Activated naive CD4-positive, alpha-beta T cell treated with anti-CD3 and anti-CD28 coated beads for 36 hours (primary cell): ENCODE results near the gene ERC2. TPM values are rescaled to one million over a fixed set of nuclear protein-coding genes. Genes with fewer than 3 reads are reported as not detected.
"Not testable (repeated sequence)": the region's sequence is repeated elsewhere in the genome, so short reads cannot be mapped to it uniquely, and the experiment has no call there.

Experiments
- CTCF ChIA-PET: fragments of 350-600 bp; sonication (Branson Sonifier 250); formaldehyde crosslinking; loops from one replicate; lab custom pipeline; 2021; ENCODE audit warnings: antibody characterized with exemption; lab: Charles Lee
- DNase-seq: peaks from one replicate; pipeline ENCODE4 v3.0.0-alpha.2; 2020
- H3K27ac Mint-ChIP-seq: one replicate; pipeline ENCODE4 v1.8.0; 2021; ENCODE audit warnings: mild to moderate bottlenecking, mixed read lengths
- H3K27me3 Mint-ChIP-seq: one replicate; pipeline ENCODE4 v1.8.0; 2021; ENCODE audit warnings: low read depth, mixed read lengths
- H3K36me3 Mint-ChIP-seq: one replicate; pipeline ENCODE4 v1.8.0; 2021; ENCODE audit warnings: low read depth, mixed read lengths
- H3K4me1 Mint-ChIP-seq: one replicate; pipeline ENCODE4 v1.8.0; 2021; ENCODE audit warnings: low read depth, mixed read lengths
- H3K4me3 Mint-ChIP-seq: one replicate; pipeline ENCODE4 v1.8.0; 2021; ENCODE audit warnings: mild to moderate bottlenecking, moderate library complexity, mixed read lengths
- H3K9me3 Mint-ChIP-seq: one replicate; pipeline ENCODE4 v1.8.0; 2021; ENCODE audit warnings: mixed read lengths
- intact Hi-C: fragments of 100-400 bp; cut with micrococcal nuclease; formaldehyde crosslinking; loops from one replicate; pipeline ENCODE4 v1.15.1; 2023
- total RNA-seq, 2 experiments: library from RNA; stranded (reverse); gene quantifications; one replicate each; pipeline ENCODE4 v1.2.3, GENCODE V29; 2021

Gene ERC2
- total RNA-seq, 2 experiments from 2014 or later = 0.12 TPM; not detected in 1

DNA sequence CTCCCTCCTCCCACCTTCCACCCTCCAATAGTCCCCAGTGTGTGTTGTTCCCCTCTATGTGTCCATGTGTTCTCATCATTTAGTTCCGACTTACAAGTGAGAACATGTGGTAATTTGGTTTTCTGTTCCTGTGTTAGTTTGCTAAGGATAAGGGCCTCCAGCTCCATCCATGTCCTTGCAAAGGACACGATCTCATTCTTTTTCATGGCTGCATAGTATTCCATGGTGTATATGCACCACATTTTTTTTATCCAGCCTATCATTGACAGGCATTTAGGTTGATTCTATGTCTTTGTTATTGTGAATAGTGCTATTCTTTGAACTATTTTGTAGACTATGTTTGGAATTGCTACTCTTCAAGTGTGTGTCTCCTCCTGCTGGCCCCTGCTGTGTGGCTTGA, 206.4 kb downstream of the ERC2 start:
- H3K27ac Mint-ChIP-seq, intact Hi-C loops, H3K36me3 Mint-ChIP-seq, DNase-seq, H3K4me1 Mint-ChIP-seq, H3K9me3 Mint-ChIP-seq, H3K4me3 Mint-ChIP-seq: not testable (repeated sequence)
- CTCF ChIA-PET = interaction anchor here (2.5 kb wide), 1 partner anchor 11 kb away, joined by 8 read pairs; no protein-coding TSS in a partner anchor
- H3K27me3 Mint-ChIP-seq = peaks cover 25% of the 10 kb centered on the region

DNA sequence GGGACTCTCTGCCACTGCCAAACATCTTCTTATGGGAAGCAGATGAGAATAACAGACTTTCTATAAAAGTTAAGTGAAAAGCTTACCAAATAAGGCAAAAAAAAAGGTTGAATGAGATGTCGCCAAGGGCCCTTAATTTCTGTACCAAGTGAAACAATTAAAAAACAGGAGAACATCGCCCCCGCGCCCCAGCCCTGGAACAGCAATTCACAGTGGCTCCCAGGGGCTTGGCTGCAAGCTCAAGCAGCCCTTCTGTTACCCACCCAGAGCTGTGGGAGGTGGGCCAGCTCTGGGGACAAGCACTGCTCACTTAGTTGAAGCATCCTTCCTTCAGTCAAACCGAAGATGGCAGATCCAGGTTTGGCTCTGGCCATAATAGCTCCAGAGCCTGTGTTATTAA, 208.0 kb downstream of the ERC2 start:
- Mint-ChIP-seq H3K27ac (no peak overlapping the region), H3K36me3 (no peaks in the 10 kb centered on the region), H3K27me3 (peaks cover 21% of the 10 kb centered on the region), H3K9me3 (no peaks in the 10 kb centered on the region), H3K4me1 (no peaks in the 10 kb centered on the region), H3K4me3 (no peak overlapping the region)
- no peak for DNase-seq
- intact Hi-C loops = no loop called here
- CTCF ChIA-PET = interaction anchor here (1.3 to 2.5 kb wide), 2 partner anchors 9 to 16 kb away, joined by 3 to 8 read pairs; no protein-coding TSS in a partner anchor

DNA sequence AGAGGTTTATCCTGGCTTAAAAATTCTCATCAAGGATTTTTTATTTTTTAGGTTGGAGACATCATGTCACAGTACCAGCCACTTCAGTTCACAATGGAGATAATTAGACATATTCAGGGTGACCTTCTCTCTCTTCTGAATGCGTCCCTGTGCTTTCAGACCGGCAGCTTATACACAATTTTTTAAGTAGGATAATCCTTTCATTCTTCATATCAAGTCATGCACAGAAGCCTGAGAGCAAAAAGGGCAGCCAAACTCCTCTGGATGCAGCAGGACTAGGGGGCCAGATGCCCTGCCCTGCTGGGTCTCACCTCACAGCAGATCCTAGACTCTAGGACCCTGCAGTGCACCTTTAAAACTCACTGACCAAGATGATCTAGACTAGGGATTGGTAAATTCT, 210.4 kb downstream of the ERC2 start:
- CTCF ChIA-PET = no interaction called here

GRCh38 chr3:56254835-56255234, 213.4 kb downstream of the ERC2 start:
- CTCF ChIA-PET = no interaction called here
- intact Hi-C loops = loop anchor here (5.0 kb wide), 1 partner anchor 1828 kb away; no protein-coding TSS in a partner anchor

More for the DNA sequence above, 210.4 kb downstream of the ERC2 start:
- Mint-ChIP-seq H3K27ac (no peak overlapping the region), H3K4me1 (no peaks in the 10 kb centered on the region), H3K27me3 (peaks cover 19% of the 10 kb centered on the region), H3K9me3 (no peaks in the 10 kb centered on the region), H3K4me3 (no peak overlapping the region), H3K36me3 (no peaks in the 10 kb centered on the region)
- intact Hi-C loops = no loop called here
- no peak for DNase-seq

DNA sequence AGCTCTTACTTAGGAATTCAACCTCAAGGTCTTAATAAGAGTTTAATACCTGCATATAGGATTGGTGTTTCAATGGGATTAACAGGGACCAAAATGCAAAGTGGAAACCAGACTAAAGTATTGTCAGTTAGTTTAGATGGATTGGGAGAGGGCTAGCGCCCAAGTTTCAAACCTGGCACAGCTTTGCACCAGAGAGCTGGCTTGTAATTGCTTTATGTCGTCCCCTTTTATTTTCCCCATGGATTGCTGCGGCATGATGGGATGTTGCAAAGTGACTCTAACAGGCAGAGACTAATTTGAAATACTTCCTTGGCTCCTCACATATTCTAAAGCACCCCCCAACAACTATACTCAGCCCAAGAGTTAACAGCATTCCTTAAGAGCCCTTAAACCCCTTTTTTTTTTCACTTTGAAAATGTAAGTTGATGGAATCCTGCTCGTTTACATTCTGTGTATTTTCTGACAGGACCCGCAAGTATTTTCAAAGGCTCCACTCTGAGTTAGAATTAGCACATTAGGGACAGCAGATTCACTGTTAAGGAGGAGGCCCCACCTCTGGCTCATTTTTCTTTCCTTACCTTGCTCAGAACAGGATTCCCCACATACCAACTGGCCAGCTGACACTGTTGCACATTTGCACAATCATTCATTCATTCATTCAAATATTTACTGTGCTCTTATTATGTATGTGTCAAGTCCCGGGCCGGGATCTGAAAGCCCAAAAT, 214.2 kb downstream of the ERC2 start:
- intact Hi-C loops = loop anchor here (5.0 kb wide), 1 partner anchor 1827 kb away; no protein-coding TSS in a partner anchor

More at GRCh38 chr3:56254835-56255234, 213.4 kb downstream of the ERC2 start:
- H3K4me1 Mint-ChIP-seq = no peaks in the 10 kb centered on the region
- H3K9me3 Mint-ChIP-seq = no peaks in the 10 kb centered on the region
- H3K27ac Mint-ChIP-seq = no peak overlapping the region
- peaks cover 8% of the 10 kb centered on the region for H3K27me3 Mint-ChIP-seq
- no peak overlapping the region for H3K4me3 Mint-ChIP-seq
- DNase-seq = no peak
- H3K36me3 Mint-ChIP-seq = no peaks in the 10 kb centered on the region

DNA sequence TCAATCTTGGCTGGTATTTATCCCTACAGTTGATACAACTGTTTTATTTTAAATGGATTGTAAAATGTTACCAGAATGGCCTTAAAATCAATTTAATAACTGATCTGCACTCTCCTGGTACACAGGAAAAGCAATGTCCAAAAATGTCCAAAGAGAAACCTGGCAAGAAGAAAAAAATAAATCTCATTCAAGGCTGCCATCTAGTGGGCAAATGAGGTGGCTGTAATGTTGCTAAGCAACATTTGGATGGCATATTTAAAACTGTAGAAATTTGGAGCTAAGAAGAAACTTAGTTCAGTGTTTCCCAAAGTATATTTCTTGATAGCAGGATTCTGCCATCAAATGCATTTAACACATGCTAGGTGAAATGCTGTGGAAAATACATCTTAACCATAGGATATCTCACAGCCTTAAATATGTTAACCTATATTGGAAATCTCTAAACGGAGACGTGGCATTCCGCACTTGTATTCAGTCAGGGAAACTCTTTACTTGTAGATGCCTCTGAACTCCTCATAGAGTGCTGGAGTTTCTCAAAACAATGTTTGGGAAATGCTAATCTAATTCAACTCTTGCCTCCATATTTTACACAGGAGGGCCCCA, 216.8 kb downstream of the ERC2 start:
- Mint-ChIP-seq H3K27me3 (peaks cover 5% of the 10 kb centered on the region), H3K9me3 (no peaks in the 10 kb centered on the region), H3K4me1 (no peaks in the 10 kb centered on the region), H3K4me3 (no peak overlapping the region), H3K27ac (no peak overlapping the region), H3K36me3 (no peaks in the 10 kb centered on the region)
- intact Hi-C loops = loop anchor here (2.0 to 5.0 kb wide), 2 partner anchors 767 to 1824 kb away; no protein-coding TSS in a partner anchor
- CTCF ChIA-PET = interaction anchor here (0.5 to 1.7 kb wide), 14 partner anchors 9 to 1662 kb away, joined by 3 to 8 read pairs (median 3); no protein-coding TSS in a partner anchor
- peak; percentile 35 for DNase-seq

More for the DNA sequence above, 214.2 kb downstream of the ERC2 start:
- Mint-ChIP-seq H3K36me3 (no peaks in the 10 kb centered on the region), H3K9me3 (no peaks in the 10 kb centered on the region), H3K27ac (no peak overlapping the region), H3K4me1 (no peaks in the 10 kb centered on the region), H3K27me3 (peaks cover 8% of the 10 kb centered on the region), H3K4me3 (no peak overlapping the region)
- no peak for DNase-seq
- CTCF ChIA-PET = interaction anchor here (1.0 kb wide), 1 partner anchor 356 kb away, joined by 3 read pairs; no protein-coding TSS in a partner anchor

DNA sequence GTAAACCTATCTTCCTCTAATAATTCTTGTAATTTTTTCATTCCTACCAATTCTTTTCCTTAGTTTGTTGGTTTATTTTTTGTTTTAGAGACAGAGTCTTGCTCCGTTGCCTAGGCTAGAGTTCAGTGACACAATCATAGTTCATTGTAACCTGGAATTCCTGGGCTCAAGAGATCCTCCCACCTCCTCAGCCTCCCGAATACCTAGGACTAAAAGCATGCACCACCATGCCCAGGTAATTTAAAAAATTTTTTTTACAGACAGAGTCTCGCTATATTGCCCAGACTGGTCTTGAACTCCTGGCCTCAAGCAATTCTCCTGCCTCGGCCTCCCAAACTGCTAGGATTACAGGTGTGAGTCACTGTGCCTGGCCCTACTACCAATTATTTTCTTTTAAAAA, 220.2 kb downstream of the ERC2 start:
- Mint-ChIP-seq H3K27me3 (peaks cover 5% of the 10 kb centered on the region), H3K4me3 (no peak overlapping the region), H3K4me1 (no peaks in the 10 kb centered on the region), H3K9me3 (no peaks in the 10 kb centered on the region), H3K36me3 (no peaks in the 10 kb centered on the region), H3K27ac (no peak overlapping the region)
- intact Hi-C loops = no loop called here
- CTCF ChIA-PET = no interaction called here
- no peak for DNase-seq

DNA sequence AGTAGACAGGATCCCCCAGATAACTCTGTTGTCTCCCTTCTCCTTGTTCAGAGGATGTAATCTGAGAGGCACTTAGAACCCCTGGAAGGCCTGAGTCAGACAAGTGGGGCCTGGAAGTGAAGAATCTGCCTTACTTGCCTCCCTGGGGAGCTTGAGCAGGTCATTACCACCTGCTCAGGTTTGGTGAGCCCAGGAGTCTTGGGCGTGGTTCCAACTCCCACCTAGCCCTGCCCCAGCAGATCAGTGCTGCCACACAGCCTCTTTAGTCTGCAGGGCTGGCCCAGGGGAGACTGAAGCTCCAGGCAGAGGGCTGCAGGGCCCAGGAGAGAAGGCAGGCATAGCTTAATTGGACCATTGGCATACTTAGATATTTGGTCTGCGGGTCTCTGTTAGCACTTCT, 230.0 kb downstream of the ERC2 start:
- no peaks in the 10 kb centered on the region for H3K4me1 Mint-ChIP-seq
- no peak overlapping the region for H3K4me3 Mint-ChIP-seq
- no peaks in the 10 kb centered on the region for H3K36me3 Mint-ChIP-seq
- no peak for DNase-seq
- intact Hi-C loops = no loop called here
- CTCF ChIA-PET = no interaction called here
- H3K27ac Mint-ChIP-seq = no peak overlapping the region
- H3K9me3 Mint-ChIP-seq = no peaks in the 10 kb centered on the region
- H3K27me3 Mint-ChIP-seq = peaks cover 4% of the 10 kb centered on the region

DNA sequence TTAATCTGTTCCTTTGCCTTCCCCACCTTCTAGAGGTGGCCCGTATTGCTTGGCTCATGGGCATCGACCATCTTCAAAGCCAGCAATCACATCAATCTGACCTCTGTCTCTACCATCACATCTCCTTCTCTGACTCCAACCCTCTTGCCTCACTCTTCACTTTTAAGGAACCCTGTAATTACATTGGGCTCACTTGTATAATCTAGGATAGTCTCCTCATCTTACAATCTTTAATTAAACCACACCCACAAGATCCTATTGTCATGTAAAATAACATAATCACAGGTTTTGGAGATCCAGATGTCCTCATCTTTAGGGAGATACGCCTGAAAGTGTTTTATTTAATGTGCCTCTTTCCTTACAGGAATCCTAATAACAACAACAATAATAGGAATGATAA, 234.5 kb downstream of the ERC2 start:
- CTCF ChIA-PET = no interaction called here
- intact Hi-C loops = no loop called here
- no peaks in the 10 kb centered on the region for H3K4me1 Mint-ChIP-seq
- DNase-seq = no peak
- H3K4me3 Mint-ChIP-seq = no peak overlapping the region
- no peaks in the 10 kb centered on the region for H3K9me3 Mint-ChIP-seq
- H3K36me3 Mint-ChIP-seq = no peaks in the 10 kb centered on the region
- H3K27ac Mint-ChIP-seq = no peak overlapping the region
- H3K27me3 Mint-ChIP-seq = peaks cover 4% of the 10 kb centered on the region

DNA sequence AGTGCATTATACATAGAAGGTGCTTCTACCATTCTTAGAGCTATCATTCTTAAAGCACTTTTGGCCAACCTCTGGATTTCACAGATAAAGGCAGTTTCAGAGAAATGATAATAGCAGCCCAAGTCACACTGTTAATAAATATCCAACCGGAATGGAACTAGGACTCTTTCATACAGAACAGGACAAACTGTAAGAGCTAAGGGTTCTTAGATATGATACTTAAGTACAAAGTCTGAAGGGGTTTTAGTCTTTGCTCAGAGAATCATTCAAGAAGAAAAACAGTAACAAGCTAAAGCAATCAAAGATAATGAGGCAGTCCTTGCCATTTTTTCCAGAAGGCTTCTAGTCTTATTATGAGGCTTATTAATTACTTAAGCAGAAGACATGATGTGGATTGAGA, 239.0 kb downstream of the ERC2 start:
- CTCF ChIA-PET = no interaction called here
- H3K4me1 Mint-ChIP-seq = no peaks in the 10 kb centered on the region
- no peak overlapping the region for H3K27ac Mint-ChIP-seq
- DNase-seq = no peak
- no peaks in the 10 kb centered on the region for H3K9me3 Mint-ChIP-seq
- no peaks in the 10 kb centered on the region for H3K36me3 Mint-ChIP-seq
- H3K27me3 Mint-ChIP-seq = peaks cover 3% of the 10 kb centered on the region
- intact Hi-C loops = no loop called here
- no peak overlapping the region for H3K4me3 Mint-ChIP-seq

- H3K36me3 Mint-ChIP-seq = no peaks in the 10 kb centered on the region
- H3K27ac Mint-ChIP-seq = no peak overlapping the region
- no peaks in the 10 kb centered on the region for H3K9me3 Mint-ChIP-seq
- no peaks in the 10 kb centered on the region for H3K27me3 Mint-ChIP-seq
- DNase-seq = no peak
- CTCF ChIA-PET = no interaction called here
- no peak overlapping the region for H3K4me3 Mint-ChIP-seq
- no peaks in the 10 kb centered on the region for H3K4me1 Mint-ChIP-seq
- intact Hi-C loops = no loop called here
These were observed 245.4 kb downstream of the ERC2 start for GRCh38 chr3:56222866-56223265.

- Mint-ChIP-seq H3K36me3 (no peaks in the 10 kb centered on the region), H3K27me3 (no peaks in the 10 kb centered on the region), H3K27ac (no peak overlapping the region), H3K4me1 (no peaks in the 10 kb centered on the region), H3K9me3 (no peaks in the 10 kb centered on the region), H3K4me3 (no peak overlapping the region)
- CTCF ChIA-PET = no interaction called here
- intact Hi-C loops = no loop called here
- DNase-seq = no peak
These were observed 248.1 kb downstream of the ERC2 start for GRCh38 chr3:56219894-56220805.
